ENCODE measurements around the gene TP53AIP1. TPM values are rescaled to one million over a fixed set of nuclear protein-coding genes. Genes with fewer than 3 reads are reported as not detected.

TP53AIP1 gene
- total and polyA plus RNA-seq, 3 experiments from 2014 or later, result not detected

GRCh38 chr11:128965485-128965884 is 22.8 kb upstream of the TP53AIP1 start:
- H3K9me3 ChIP-seq (ENCODE audit: low read length), result no peaks in the 10 kb centered on the region
- Mint-ChIP-seq H3K36me3 (peaks cover 0 to 2% (median 0%) of the 10 kb centered on the region in 3 donors), H3K4me1 (peaks cover 26 to 38% (median 37%) of the 10 kb centered on the region in 3 donors), H3K27ac (peak overlapping the region in 2 of 8 donors; percentile 16 to 23), H3K9me3 (no peaks in the 10 kb centered on the region), H3K4me3 (peak overlapping the region in 5 of 7 donors; percentile 11 to 51 (median 26)), H3K27me3 (peaks cover 0 to 9% of the 10 kb centered on the region in 2 donors)
- POLR2A ChIA-PET, result no interaction called here
- no peak overlapping the region for H3K4me3 ChIP-seq (ENCODE audit: low read length)
- CTCF ChIA-PET, result no interaction called here
- no peak for DNase-seq
- no peaks in the 10 kb centered on the region for H3K27me3 ChIP-seq (ENCODE audit: insufficient read depth, low read length, poor library complexity, severe bottlenecking)
- no peaks in the 10 kb centered on the region for H3K36me3 ChIP-seq (ENCODE audit: insufficient read depth, low read length)
- H3K4me1 ChIP-seq (ENCODE audit: insufficient read depth, low read length), result no peaks in the 10 kb centered on the region
- no peak overlapping the region for H3K27ac ChIP-seq (ENCODE audit: low read depth, low read length)

- Mint-ChIP-seq H3K4me3 (peak overlapping the region in 4 of 7 donors; percentile 6 to 35 (median 32)), H3K9me3 (no peaks in the 10 kb centered on the region)
- no peak for DNase-seq
Observed at GRCh38 chr11:128964463-128964930, 21.8 kb upstream of the TP53AIP1 start.

GRCh38 chr11:128963744-128964325 is 21.2 kb upstream of the TP53AIP1 start:
- no peaks in the 10 kb centered on the region for H3K9me3 ChIP-seq (ENCODE audit: low read length)
- H3K36me3 Mint-ChIP-seq, result no peaks in the 10 kb centered on the region
- H3K4me3 ChIP-seq (ENCODE audit: low read length), result no peak overlapping the region
- POLR2A ChIA-PET, result no interaction called here
- no peaks in the 10 kb centered on the region for H3K27me3 ChIP-seq (ENCODE audit: insufficient read depth, low read length, poor library complexity, severe bottlenecking)
- H3K4me1 ChIP-seq (ENCODE audit: insufficient read depth, low read length), result no peaks in the 10 kb centered on the region
- peaks cover 25 to 35% (median 31%) of the 10 kb centered on the region in 3 donors for H3K4me1 Mint-ChIP-seq
- no peak overlapping the region for H3K4me3 Mint-ChIP-seq
- peaks cover 1 to 4% of the 10 kb centered on the region in 2 donors for H3K27me3 Mint-ChIP-seq
- no peaks in the 10 kb centered on the region for H3K36me3 ChIP-seq (ENCODE audit: insufficient read depth, low read length)
- CTCF ChIA-PET, result no interaction called here
- H3K27ac Mint-ChIP-seq, result peak overlapping the region in 1 of 8 donors; percentile 58
- no peak for DNase-seq
- no peak overlapping the region for H3K27ac ChIP-seq (ENCODE audit: low read depth, low read length)
- no peaks in the 10 kb centered on the region for H3K9me3 Mint-ChIP-seq

More at GRCh38 chr11:128964463-128964930, 21.8 kb upstream of the TP53AIP1 start:
- Histone ChIP-seq H3K4me3 (ENCODE audit: low read length) (no peak overlapping the region), H3K36me3 (ENCODE audit: insufficient read depth, low read length) (no peaks in the 10 kb centered on the region), H3K27ac (ENCODE audit: low read depth, low read length) (no peak overlapping the region), H3K4me1 (ENCODE audit: insufficient read depth, low read length) (no peaks in the 10 kb centered on the region), H3K9me3 (ENCODE audit: low read length) (no peaks in the 10 kb centered on the region), H3K27me3 (ENCODE audit: insufficient read depth, low read length, poor library complexity, severe bottlenecking) (no peaks in the 10 kb centered on the region)
- H3K27ac Mint-ChIP-seq, result peak overlapping the region in 2 of 8 donors; percentile 30 to 69
- no peaks in the 10 kb centered on the region for H3K36me3 Mint-ChIP-seq
- CTCF ChIA-PET, result no interaction called here
- POLR2A ChIA-PET, result no interaction called here
- peaks cover 25 to 35% (median 31%) of the 10 kb centered on the region in 3 donors for H3K4me1 Mint-ChIP-seq
- H3K27me3 Mint-ChIP-seq, result peaks cover 0 to 4% of the 10 kb centered on the region in 2 donors

- Histone ChIP-seq H3K27me3 (ENCODE audit: insufficient read depth, low read length, poor library complexity, severe bottlenecking) (no peaks in the 10 kb centered on the region), H3K4me3 (ENCODE audit: low read length) (no peak overlapping the region), H3K27ac (ENCODE audit: low read depth, low read length) (no peak overlapping the region), H3K36me3 (ENCODE audit: insufficient read depth, low read length) (no peaks in the 10 kb centered on the region), H3K4me1 (ENCODE audit: insufficient read depth, low read length) (no peaks in the 10 kb centered on the region), H3K9me3 (ENCODE audit: low read length) (no peaks in the 10 kb centered on the region)
- Mint-ChIP-seq H3K4me1 (peaks cover 25 to 35% (median 31%) of the 10 kb centered on the region in 3 donors), H3K27me3 (peaks cover 1 to 9% of the 10 kb centered on the region in 2 donors), H3K4me3 (no peak overlapping the region), H3K9me3 (no peaks in the 10 kb centered on the region), H3K27ac (no peak overlapping the region), H3K36me3 (no peaks in the 10 kb centered on the region)
- POLR2A ChIA-PET, result no interaction called here
- no peak for DNase-seq
- CTCF ChIA-PET, result no interaction called here
Observed at GRCh38 chr11:128962896-128963295, 20.2 kb upstream of the TP53AIP1 start.

GRCh38 chr11:128961645-128962044 is 19.0 kb upstream of the TP53AIP1 start:
- peaks cover 25 to 35% (median 31%) of the 10 kb centered on the region in 3 donors for H3K4me1 Mint-ChIP-seq
- H3K27ac Mint-ChIP-seq, result no peak overlapping the region
- Histone ChIP-seq H3K27me3 (ENCODE audit: insufficient read depth, low read length, poor library complexity, severe bottlenecking) (no peaks in the 10 kb centered on the region), H3K4me1 (ENCODE audit: insufficient read depth, low read length) (no peaks in the 10 kb centered on the region), H3K27ac (ENCODE audit: low read depth, low read length) (no peak overlapping the region), H3K4me3 (ENCODE audit: low read length) (no peak overlapping the region), H3K9me3 (ENCODE audit: low read length) (no peaks in the 10 kb centered on the region), H3K36me3 (ENCODE audit: insufficient read depth, low read length) (no peaks in the 10 kb centered on the region)
- ChIA-PET POLR2A (no interaction called here), CTCF (no interaction called here)
- DNase-seq, result no peak
- no peaks in the 10 kb centered on the region for H3K36me3 Mint-ChIP-seq
- H3K27me3 Mint-ChIP-seq, result peaks cover 3 to 14% of the 10 kb centered on the region in 2 donors
- no peak overlapping the region for H3K4me3 Mint-ChIP-seq
- H3K9me3 Mint-ChIP-seq, result no peaks in the 10 kb centered on the region

GRCh38 chr11:128957202-128957482 is 14.5 kb upstream of the TP53AIP1 start:
- no peaks in the 10 kb centered on the region for H3K36me3 Mint-ChIP-seq
- CTCF ChIA-PET, result interaction anchor here (0.6 to 2.4 kb wide), 9 partner anchors 9 to 800 kb away, joined by 3 to 53 read pairs (median 5); no protein-coding TSS in a partner anchor
- H3K4me3 Mint-ChIP-seq, result no peak overlapping the region
- H3K27ac Mint-ChIP-seq, result peak overlapping the region in 2 of 8 donors; percentile 27 to 29
- POLR2A ChIA-PET, result interaction anchor here (1.4 kb wide), 1 partner anchor 72 kb away, joined by 3 read pairs; no protein-coding TSS in a partner anchor
- peaks cover 5 to 24% of the 10 kb centered on the region in 2 donors for H3K27me3 Mint-ChIP-seq
- Histone ChIP-seq H3K36me3 (ENCODE audit: insufficient read depth, low read length) (no peaks in the 10 kb centered on the region), H3K27me3 (ENCODE audit: insufficient read depth, low read length, poor library complexity, severe bottlenecking) (no peaks in the 10 kb centered on the region), H3K4me3 (ENCODE audit: low read length) (no peak overlapping the region), H3K9me3 (ENCODE audit: low read length) (no peaks in the 10 kb centered on the region), H3K4me1 (ENCODE audit: insufficient read depth, low read length) (no peaks in the 10 kb centered on the region), H3K27ac (ENCODE audit: low read depth, low read length) (no peak overlapping the region)
- H3K4me1 Mint-ChIP-seq, result peaks cover 0 to 4% (median 0%) of the 10 kb centered on the region in 3 donors
- no peaks in the 10 kb centered on the region for H3K9me3 Mint-ChIP-seq
- no peak for DNase-seq

GRCh38 chr11:128956401-128957201 is 13.9 kb upstream of the TP53AIP1 start:
- Histone ChIP-seq H3K4me3 (ENCODE audit: low read length) (no peak overlapping the region), H3K27ac (ENCODE audit: low read depth, low read length) (no peak overlapping the region), H3K4me1 (ENCODE audit: insufficient read depth, low read length) (no peaks in the 10 kb centered on the region), H3K36me3 (ENCODE audit: insufficient read depth, low read length) (no peaks in the 10 kb centered on the region), H3K27me3 (ENCODE audit: insufficient read depth, low read length, poor library complexity, severe bottlenecking) (no peaks in the 10 kb centered on the region), H3K9me3 (ENCODE audit: low read length) (no peaks in the 10 kb centered on the region)
- no peaks in the 10 kb centered on the region for H3K36me3 Mint-ChIP-seq
- H3K4me3 Mint-ChIP-seq, result no peak overlapping the region
- H3K27ac Mint-ChIP-seq, result peak overlapping the region in 2 of 8 donors; percentile 27 to 29
- peak in 2 of 5 donors; percentile 23 to 37 for DNase-seq
- peaks cover 5 to 25% of the 10 kb centered on the region in 2 donors for H3K27me3 Mint-ChIP-seq
- POLR2A ChIA-PET, result interaction anchor here (0.7 to 1.4 kb wide), 2 partner anchors 49 to 72 kb away, joined by 3 to 8 read pairs; no protein-coding TSS in a partner anchor
- CTCF ChIA-PET, result interaction anchor here (0.6 to 2.4 kb wide), 12 partner anchors 9 to 799 kb away, joined by 3 to 53 read pairs (median 4); no protein-coding TSS in a partner anchor
- peaks cover 0 to 4% (median 0%) of the 10 kb centered on the region in 3 donors for H3K4me1 Mint-ChIP-seq
- no peaks in the 10 kb centered on the region for H3K9me3 Mint-ChIP-seq

- no peak overlapping the region for H3K4me3 Mint-ChIP-seq
- Histone ChIP-seq H3K27me3 (ENCODE audit: insufficient read depth, low read length, poor library complexity, severe bottlenecking) (no peaks in the 10 kb centered on the region), H3K4me1 (ENCODE audit: insufficient read depth, low read length) (no peaks in the 10 kb centered on the region), H3K4me3 (ENCODE audit: low read length) (no peak overlapping the region), H3K27ac (ENCODE audit: low read depth, low read length) (no peak overlapping the region), H3K9me3 (ENCODE audit: low read length) (no peaks in the 10 kb centered on the region), H3K36me3 (ENCODE audit: insufficient read depth, low read length) (no peaks in the 10 kb centered on the region)
- CTCF ChIA-PET, result interaction anchor here (0.7 to 2.4 kb wide), 8 partner anchors 10 to 798 kb away, joined by 4 to 53 read pairs (median 7); no protein-coding TSS in a partner anchor
- H3K9me3 Mint-ChIP-seq, result no peaks in the 10 kb centered on the region
- H3K27ac Mint-ChIP-seq, result no peak overlapping the region
- H3K36me3 Mint-ChIP-seq, result no peaks in the 10 kb centered on the region
- peaks cover 8 to 24% of the 10 kb centered on the region in 2 donors for H3K27me3 Mint-ChIP-seq
- POLR2A ChIA-PET, result no interaction called here
- no peak for DNase-seq
- H3K4me1 Mint-ChIP-seq, result peaks cover 0 to 4% (median 0%) of the 10 kb centered on the region in 3 donors
Observed at GRCh38 chr11:128955636-128956035, 13.0 kb upstream of the TP53AIP1 start.
